HFF-Myc (cell line): ENCODE data around the gene TNFRSF12A.

Experiments used
- DNase-seq: peaks from one replicate; pipeline ENCODE4 v3.0.0-alpha.2; 2011; ENCODE audit warnings: low read depth; ENCODE audit errors: extremely low read depth
- H3K4me3 ChIP-seq: replicated peaks from 2 replicates; pipeline ENCODE4 v1.5.1; 2011; ENCODE audit warnings: low read depth, mild to moderate bottlenecking, control low read depth, low read length
- CTCF ChIP-seq: IDR thresholded peaks from 2 replicates; pipeline ENCODE4 v1.5.1; 2012; ENCODE audit warnings: mild to moderate bottlenecking, low read depth, low read length, control low read depth; ENCODE audit errors: missing control alignments

TNFRSF12A gene

GRCh38 chr16:3029491-3030221 lies 9.5 kb downstream of the TNFRSF12A start:
- no peak overlapping the region for H3K4me3 ChIP-seq

GRCh38 chr16:3030222-3031212 lies 10.3 kb downstream of the TNFRSF12A start:
- DNase-seq, result no peak
- TF ChIP-seq CTCF, result no peak
- H3K4me3 ChIP-seq, result no peak overlapping the region

More at GRCh38 chr16:3029491-3030221, 9.5 kb downstream of the TNFRSF12A start:
- no peak for TF ChIP-seq CTCF
- DNase-seq, result no peak

- DNase-seq, result no peak
- TF ChIP-seq CTCF, result no peak
Measured at GRCh38 chr16:3032624-3033023, 12.5 kb downstream of the TNFRSF12A start.

GRCh38 chr16:3035289-3035971 lies 15.3 kb downstream of the TNFRSF12A start:
- TF ChIP-seq CTCF, result no peak
- DNase-seq, result no peak
- H3K4me3 ChIP-seq, result no peak overlapping the region

More at GRCh38 chr16:3032624-3033023, 12.5 kb downstream of the TNFRSF12A start:
- H3K4me3 ChIP-seq, result no peak overlapping the region

GRCh38 chr16:3035972-3036725 lies 16.0 kb downstream of the TNFRSF12A start:
- TF ChIP-seq CTCF, result no peak
- DNase-seq, result no peak
- no peak overlapping the region for H3K4me3 ChIP-seq

- H3K4me3 ChIP-seq, result no peak within 1 kb of the TSS
- DNase-seq, result no peak
- TF ChIP-seq CTCF, result no peak
Measured at GRCh38 chr16:3036726-3037315, 16.7 kb downstream of the TNFRSF12A start, which contains the start of gene BICDL2. BICDL2 (minus strand) TSS chr16:3036944; CDS start chr16:3035496, 1,448 bp downstream.
